Superior temporal gyrus (tissue), 1 donor: ENCODE results near the gene RALGAPB.
"Not testable (repeated sequence)": the region's sequence is repeated elsewhere in the genome, so short reads cannot be mapped to it uniquely, and the experiment has no call there.

ENCODE experiments used
- DNase-seq: peaks from one replicate; pipeline ENCODE4 v3.0.0-alpha.2; 2016; ENCODE audit errors: extremely low spot score

RALGAPB gene

DNA sequence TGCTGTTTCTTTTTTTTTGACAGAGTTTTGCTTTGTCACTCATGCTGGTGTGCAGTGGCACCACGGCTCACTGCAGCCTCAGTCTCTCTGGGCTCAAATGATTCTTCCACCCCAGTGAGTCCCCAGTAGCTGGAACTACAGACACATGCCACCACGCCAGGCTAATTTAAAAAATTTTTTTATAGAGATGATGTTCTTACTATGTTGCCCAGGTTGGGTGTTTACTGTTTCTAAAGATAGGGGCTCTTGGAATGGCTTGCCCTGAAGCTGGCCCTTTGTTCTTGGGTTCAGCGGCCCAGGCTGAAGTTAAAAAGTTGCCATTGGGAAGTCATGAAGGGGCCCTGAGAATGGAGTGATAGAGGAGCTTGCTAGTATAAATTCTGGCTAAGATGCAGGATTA is 16.5 kb downstream of the RALGAPB start:
- no peak for DNase-seq

DNA sequence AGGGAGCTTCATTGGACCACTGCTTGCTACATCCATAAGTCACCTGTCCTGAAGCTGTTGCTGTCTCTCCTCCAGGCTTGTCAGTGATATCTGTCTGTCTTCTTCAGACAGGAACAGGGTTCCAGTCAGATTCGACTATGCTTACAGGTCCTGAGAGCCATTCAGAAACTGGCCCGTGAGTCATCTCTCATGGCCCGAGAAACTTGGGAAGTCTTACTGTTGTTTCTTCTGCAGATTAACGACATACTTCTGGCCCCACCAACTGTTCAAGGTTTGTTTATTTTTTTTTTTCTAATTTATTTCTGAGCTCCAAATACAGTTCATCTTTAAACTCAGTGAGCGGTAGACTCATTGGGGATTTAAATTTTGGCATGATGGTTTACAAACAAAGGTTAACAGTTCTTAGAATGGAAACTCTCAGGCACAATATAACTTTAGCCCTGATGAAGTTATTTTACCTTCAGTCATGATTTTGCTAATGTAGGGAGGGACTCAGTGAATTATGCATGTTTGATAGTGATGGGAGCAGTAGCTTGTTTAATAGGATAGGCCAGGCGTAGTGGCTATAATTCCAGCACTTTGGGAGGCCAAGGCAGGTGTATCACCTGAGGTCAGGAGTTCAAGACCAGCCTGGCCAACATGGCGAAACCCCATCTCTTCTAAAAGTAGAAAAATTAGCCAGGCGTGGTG is 24.7 kb downstream of the RALGAPB start:
- no peak for DNase-seq

DNA sequence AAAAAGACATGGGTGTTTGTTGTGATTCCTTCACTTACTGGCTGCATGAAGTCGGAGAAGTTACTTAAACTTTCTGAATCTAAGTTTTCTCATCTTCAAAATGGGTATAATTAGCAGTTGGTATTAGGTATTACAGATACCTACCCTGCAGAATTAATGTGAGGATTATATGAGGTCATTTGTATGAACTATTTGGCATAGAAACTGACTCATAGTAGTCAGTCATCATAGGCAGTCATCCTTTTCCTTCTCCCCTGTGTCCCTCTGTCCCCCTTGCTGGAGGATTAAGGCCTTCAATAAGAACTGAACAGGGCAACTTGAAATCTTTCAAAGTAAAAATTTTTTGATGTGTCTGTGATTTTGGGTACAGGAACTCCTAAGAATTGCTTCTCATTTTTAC is 26.3 kb downstream of the RALGAPB start:
- no peak for DNase-seq

DNA sequence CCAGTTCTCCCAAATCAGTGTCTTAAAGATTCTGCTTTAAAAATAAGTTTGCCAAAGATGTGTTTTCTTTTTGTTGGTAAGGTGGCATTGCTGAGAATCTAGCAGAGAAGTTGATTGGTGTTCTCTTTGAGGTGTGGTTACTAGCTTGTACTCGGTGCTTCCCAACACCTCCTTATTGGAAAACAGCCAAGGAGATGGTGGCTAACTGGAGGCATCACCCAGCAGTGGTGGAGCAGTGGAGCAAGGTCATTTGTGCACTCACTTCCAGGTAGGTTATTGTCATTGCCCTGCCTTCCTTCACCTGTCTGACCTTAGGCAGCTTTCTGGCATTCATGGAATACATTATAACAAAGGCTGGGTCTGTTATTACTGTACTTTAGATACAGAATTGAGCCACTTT is 26.7 kb downstream of the RALGAPB start:
- no peak for DNase-seq

DNA sequence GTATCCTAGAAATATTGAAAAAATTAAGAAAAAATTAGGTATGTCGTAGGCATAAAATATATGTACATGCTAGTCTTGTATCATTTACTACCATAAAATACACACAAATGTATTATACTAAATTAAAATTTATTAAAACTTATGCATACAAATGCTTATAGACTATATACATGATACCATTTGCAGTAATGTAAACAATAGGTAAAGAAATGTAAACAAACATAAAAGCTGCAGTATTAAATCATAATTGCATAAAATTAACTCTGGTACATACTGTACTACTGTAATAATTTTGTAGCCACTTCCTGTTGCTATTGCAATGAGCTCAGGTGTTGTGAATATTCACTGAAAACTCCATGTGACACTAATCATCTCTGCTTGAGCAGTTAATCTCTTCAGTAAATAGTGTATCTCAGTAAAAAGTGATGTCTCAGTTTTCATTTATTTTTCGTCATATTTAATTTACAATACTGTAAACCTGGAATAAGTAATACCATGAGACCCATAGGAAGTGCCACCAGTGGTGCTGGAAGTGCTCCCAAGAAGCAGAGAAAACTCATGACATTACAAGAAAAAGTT is 29.3 kb downstream of the RALGAPB start:
- DNase-seq = no peak

DNA sequence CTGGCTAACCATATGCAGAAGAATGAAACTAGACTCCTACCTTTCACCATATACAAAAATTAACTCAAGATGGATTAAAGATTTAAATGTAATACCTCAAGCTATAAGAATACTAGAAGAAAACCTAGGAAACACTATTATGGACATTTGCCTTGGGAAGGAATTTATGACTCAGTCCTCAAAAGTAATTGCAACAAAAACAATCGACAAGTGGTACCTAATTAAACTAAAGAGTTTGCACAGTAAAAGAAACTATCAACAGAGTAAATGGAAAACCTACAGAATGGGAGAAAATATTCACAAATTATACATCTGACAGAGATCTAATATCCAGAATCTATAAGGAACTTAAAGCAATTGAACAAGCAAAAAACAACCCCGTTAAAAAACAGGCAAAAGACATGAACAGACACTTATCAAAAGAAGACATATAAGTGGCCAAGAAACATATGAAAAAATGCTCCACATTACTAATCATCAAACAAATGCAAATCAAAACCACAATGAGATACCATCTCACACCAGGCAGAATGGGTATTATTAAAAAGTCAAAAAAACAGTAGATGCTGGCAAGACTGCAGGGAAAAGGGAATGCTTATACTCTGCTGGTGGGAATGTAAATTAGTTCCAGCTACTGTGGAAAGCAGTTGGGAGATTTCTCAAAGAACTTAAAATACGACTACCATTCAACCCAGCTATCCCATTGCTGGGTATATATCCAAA is 31.9 kb downstream of the RALGAPB start:
- no peak for DNase-seq

- DNase-seq = no peak
These were observed 32.4 kb downstream of the RALGAPB start for GRCh38 chr20:38505091-38505455.

- DNase-seq = not testable (repeated sequence)
These were observed 39.1 kb downstream of the RALGAPB start for GRCh38 chr20:38511726-38512125.

GRCh38 chr20:38514185-38514584 is 41.5 kb downstream of the RALGAPB start:
- no peak for DNase-seq

DNA sequence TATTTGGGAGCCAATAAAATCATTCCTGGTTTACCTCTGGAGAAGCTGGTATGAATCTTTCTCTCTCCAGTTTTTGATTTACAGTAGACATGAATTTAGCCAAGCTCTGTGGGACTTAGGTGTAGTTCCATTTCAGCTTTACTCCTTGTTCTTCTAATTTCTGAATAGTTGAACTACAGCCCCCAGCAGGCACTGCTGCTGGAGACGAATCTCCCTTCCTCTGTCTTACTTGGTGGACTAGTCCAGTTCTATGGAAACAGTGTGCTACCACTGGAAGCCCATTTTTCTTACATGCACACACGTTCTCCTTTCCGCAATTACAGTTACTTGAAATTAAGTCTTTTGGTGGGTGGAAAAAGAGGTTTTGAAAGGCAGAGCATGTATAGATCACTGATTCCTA is 42.3 kb downstream of the RALGAPB start:
- DNase-seq = no peak

DNA sequence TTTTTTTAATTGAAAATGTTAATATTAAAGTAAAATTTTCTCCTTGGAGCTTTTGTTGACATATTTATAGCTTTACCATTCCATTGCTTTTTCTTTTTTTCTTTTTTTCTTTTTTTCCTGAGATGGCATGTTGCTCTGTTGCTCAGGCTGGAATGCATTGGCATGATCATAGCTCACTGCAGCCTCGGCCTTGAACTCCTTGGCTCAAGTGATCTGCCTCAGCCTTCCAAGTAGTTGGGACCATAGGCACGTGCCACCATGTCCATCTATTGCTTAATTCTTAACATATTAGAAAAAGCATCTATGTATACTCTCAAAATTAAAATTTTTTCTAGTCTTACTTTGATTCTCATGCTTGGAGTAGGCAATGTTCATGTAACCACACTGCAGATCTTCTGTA is 43.0 kb downstream of the RALGAPB start:
- DNase-seq = no peak

GRCh38 chr20:38519426-38519825 is 46.8 kb downstream of the RALGAPB start:
- no peak for DNase-seq

DNA sequence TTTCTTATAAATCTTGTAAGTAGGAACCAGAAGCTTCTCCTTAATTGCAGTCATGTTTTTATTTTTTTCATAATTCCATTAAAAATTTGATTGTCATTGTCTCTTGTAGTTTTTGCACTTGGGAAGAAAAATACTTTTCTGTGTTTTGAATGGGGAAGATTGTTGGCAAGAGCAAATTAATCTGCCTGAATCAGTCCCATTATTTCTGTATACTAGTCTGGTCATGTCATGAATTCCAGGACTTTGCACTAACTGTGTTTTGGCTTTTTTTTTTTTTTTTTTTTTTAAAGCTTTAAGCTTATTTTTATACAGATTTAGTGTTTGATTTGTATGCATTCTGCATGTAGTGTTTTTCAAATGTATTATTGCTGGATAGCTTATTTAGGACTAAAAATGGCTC is 47.6 kb downstream of the RALGAPB start:
- no peak for DNase-seq

DNA sequence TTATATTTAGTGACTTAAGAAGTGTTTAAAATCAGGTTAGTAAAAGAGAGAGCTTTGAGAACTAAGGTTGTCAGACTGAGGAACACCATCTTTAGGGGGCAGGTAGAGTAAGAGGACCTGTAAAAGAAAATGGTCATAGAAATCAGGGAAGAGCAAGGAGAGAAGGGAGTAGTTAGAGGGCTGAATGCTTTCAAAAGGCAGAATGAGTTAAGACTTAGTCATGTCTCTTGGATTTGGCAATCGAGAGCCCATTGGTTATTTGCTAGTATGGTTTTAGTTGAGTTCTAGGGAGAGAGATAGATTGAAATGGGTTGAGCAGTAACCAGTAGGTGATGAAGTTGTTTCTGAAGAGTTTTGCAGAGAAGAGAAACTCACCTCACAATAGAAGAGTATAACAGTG is 51.1 kb downstream of the RALGAPB start:
- DNase-seq = no peak

GRCh38 chr20:38528167-38528566 is 55.5 kb downstream of the RALGAPB start:
- no peak for DNase-seq

GRCh38 chr20:38531021-38531420 is 58.4 kb downstream of the RALGAPB start:
- DNase-seq = no peak

- no peak for DNase-seq
These were observed 62.1 kb downstream of the RALGAPB start for GRCh38 chr20:38534756-38535155.

DNA sequence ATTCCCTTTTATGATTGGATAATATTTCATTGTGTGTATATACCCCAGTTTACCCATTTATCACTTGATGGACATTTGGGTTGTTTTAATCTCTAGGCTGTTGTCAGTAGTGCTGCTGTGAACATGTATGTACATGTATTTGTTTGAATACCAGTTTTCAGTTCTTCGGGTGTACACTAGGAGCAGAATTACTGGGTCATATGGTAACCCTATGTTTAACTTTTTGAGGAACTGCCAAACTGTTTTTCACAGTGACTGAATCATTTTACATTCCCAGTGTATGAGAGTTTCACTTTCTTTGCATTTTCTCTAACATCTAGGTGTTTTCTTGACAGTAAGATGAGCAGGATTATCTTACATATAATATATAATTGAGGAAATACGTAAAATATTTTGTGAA is 63.7 kb downstream of the RALGAPB start:
- no peak for DNase-seq

GRCh38 chr20:38537176-38537575 is 64.5 kb downstream of the RALGAPB start:
- no peak for DNase-seq

- no peak for DNase-seq
These were observed 66.1 kb downstream of the RALGAPB start for GRCh38 chr20:38538789-38539188.

GRCh38 chr20:38543014-38543906 is 70.6 kb downstream of the RALGAPB start:
- peak; percentile 77 for DNase-seq

- DNase-seq = no peak
These were observed 73.1 kb downstream of the RALGAPB start for GRCh38 chr20:38545771-38546170.
